Stimulated activated naive CD8-positive, alpha-beta T cell treated with anti-CD3 and anti-CD28 coated beads, Interleukin-15, Interleukin-2, amounts not matched to agents 100 U/mL and 50 U/mL, for 24 hours (primary cell): ENCODE results near the gene SLC4A3.

Source experiments
- ATAC-seq: fragments of 150-1000 bp; cut with Tn5 transposase; one replicate; pipeline ENCODE4 v1.10.0; 2021
- DNase-seq: peaks from one replicate; pipeline ENCODE4 v3.0.0; 2021

SLC4A3 gene

GRCh38 chr2:219627103-219628100 lies at the start of gene SLC4A3:
SLC4A3 (plus strand) TSS chr2:219627630; CDS start chr2:219627993, 363 bp downstream.
- no peak for DNase-seq
- peak; percentile 29 for ATAC-seq

DNA sequence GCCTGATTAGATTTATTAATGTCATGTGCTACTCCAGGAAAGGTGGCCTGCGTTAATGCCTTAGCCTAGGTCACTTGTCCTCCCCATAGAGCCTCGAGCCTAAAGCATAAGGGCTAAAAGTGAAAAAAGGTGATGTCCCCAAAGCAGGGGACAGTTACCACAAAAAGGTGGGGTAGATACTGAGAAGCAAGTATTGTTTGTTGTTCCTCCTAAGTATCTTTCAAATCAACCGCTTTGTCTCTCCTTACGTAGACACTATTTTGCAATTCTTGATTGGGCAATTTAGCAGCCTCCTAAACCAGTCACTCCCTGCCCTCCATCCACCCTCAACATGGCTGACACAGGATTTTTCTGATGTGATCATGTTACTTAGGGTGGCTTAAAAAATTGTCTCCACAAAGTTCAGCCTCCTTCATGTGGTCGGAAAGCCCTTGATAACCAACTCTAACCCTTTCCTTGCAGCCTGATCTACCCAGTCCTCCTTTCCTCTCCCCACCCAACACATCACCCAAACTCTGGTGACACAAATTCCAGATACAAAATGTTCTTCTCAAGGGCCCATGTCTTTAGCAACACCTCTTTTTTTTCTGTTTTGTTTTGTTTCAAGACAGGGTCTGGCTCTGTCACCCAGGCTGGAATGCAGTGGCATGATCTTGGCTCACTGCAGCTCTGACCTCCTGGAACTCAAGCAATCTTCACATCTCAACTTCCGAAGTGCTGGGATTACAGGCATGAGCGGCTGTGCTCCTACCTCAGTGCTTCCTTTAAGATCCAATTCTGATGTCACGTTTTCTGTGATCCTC lies 48.4 kb upstream of the SLC4A3 start:
- ATAC-seq, result no peak
- DNase-seq, result no peak

- DNase-seq (no peak), ATAC-seq (no peak)
Observed at GRCh38 chr2:219581346-219581745, 46.1 kb upstream of the SLC4A3 start.

DNA sequence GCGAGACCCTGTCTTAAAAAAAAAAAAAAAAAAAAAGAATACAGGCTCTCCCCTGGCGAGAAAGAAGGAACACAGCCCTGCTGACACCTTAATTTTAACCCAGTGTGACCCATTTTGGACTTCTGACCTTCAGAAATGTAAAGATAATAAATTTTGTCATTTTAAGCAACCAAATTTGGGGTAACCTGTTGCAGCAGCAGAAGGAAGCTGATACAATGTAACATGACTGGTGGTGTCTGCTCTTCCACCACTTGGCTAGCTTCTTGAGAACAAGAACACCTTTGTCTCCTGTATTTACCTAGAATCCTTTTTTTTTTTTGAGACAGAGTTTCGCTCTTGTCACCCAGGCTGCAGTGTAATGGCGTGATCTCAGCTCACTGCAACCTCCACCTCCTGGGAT lies 36.3 kb upstream of the SLC4A3 start:
- no peak for DNase-seq
- no peak for ATAC-seq

- DNase-seq, result no peak
- ATAC-seq, result no peak
Observed at GRCh38 chr2:219592736-219593135, 34.7 kb upstream of the SLC4A3 start.

GRCh38 chr2:219593154-219593553 lies 34.3 kb upstream of the SLC4A3 start:
- ATAC-seq (no peak), DNase-seq (no peak)

- ATAC-seq (no peak), DNase-seq (no peak)
Observed at GRCh38 chr2:219595256-219595655, 32.2 kb upstream of the SLC4A3 start.

- DNase-seq (no peak), ATAC-seq (no peak)
Observed at GRCh38 chr2:219596954-219597551, 30.4 kb upstream of the SLC4A3 start.

GRCh38 chr2:219597552-219598307 lies 29.7 kb upstream of the SLC4A3 start, which contains the start of gene STK11IP:
STK11IP (plus strand) TSS chr2:219597857; CDS start chr2:219598120, 263 bp downstream.
- peak; percentile 92 for ATAC-seq
- DNase-seq, result peak; percentile 94

- ATAC-seq (no peak), DNase-seq (no peak)
Observed at GRCh38 chr2:219598308-219599078, 28.9 kb upstream of the SLC4A3 start.

- ATAC-seq, result no peak
- no peak for DNase-seq
Observed at GRCh38 chr2:219603771-219604170, 23.7 kb upstream of the SLC4A3 start.

DNA sequence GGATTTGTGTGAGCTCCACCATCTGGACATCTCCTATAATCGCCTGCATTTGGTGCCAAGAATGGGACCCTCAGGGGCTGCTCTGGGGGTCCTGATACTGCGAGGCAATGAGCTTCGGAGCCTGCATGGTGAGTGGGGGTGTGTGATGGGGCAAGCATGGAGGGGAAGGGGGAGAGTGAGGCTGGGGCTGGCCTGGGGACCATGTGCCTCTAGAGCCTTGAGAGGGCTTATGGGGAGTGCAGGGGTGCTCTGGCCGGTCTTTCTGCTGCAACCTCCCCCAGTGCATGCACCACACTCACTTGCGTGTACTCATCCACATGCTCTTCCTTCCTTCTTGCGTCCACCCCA lies 21.8 kb upstream of the SLC4A3 start:
- DNase-seq, result no peak
- no peak for ATAC-seq

- DNase-seq (no peak), ATAC-seq (no peak)
Observed at GRCh38 chr2:219607931-219608330, 19.5 kb upstream of the SLC4A3 start.

GRCh38 chr2:219608399-219608964 lies 18.9 kb upstream of the SLC4A3 start:
- ATAC-seq (no peak), DNase-seq (no peak)

DNA sequence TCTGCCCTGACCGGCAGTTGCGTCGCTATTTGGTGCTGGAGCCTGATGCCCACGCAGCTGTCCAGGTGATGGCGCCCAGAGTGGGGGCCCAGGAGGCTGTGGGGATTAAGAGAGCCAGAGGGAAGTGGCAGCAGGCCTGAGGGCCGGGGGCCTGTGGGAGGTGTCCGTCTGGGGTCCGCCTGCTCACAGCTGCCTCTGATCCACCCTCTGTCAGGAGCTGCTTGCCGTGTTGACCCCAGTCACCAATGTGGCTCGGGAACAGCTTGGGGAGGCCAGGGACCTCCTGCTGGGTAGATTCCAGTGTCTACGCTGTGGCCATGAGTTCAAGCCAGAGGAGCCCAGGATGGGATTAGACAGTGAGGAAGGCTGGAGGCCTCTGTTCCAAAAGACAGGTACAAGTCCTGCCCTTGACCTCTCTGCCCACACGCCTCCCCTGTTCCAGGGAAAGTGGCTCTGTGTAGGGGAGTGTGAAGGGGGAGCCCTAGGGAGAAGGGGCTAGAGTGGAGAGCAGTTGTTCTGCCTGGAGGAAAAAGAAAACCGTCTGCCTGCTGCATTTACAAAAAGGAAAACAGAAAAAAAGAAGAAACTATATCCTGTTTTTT lies 18.2 kb upstream of the SLC4A3 start:
- no peak for DNase-seq
- ATAC-seq, result no peak

DNA sequence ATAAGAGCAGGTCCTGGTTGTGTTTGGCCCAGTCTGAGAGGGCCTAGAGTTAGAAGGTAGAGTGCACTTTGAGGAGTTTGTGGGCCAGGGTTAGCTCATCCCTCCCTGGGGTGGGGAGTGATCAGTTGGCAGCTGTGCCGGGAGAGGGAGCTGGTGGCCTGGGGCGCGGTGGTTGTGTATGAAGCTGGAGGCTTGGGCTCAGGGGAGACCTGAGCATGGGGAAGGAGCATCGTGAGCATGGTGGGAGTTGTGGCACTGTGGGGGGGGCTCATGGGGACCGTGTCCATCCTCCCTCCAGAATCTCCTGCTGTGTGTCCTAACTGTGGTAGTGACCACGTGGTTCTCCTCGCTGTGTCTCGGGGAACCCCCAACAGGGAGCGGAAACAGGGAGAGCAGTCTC lies 16.1 kb upstream of the SLC4A3 start:
- no peak for DNase-seq
- ATAC-seq, result no peak

DNA sequence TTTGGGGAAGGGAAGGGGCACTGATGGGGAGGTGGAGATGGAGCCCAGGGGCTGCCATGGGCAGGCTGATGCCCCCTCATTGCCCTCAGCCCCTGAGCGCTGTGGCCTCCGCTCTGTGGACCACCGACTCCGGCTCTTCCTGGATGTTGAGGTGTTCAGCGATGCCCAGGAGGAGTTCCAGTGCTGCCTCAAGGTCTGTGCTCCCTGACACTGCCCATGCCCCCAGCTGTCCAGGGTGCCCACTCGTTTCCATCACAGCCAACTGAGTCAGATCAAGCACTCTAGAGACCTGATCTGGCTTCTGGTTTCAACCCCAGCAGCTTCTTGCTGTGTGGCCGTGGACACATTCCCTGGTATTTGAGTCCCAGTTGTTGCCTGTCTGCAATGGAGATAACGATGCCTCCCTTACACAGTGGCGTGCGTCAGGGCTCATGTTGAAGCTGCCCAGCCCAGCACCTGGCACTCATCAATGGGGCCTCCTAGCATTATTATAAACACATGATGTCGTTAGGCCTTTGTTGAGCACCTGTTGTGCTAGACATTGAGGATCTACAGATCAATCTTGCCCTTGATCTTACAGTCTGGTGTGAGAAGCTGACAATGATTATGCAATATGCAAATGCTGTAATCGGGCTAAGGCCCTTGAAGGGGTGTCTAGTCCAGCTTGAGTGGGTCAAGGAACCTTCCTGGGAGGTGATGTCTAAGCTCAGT lies 15.4 kb upstream of the SLC4A3 start:
- DNase-seq (no peak), ATAC-seq (no peak)

DNA sequence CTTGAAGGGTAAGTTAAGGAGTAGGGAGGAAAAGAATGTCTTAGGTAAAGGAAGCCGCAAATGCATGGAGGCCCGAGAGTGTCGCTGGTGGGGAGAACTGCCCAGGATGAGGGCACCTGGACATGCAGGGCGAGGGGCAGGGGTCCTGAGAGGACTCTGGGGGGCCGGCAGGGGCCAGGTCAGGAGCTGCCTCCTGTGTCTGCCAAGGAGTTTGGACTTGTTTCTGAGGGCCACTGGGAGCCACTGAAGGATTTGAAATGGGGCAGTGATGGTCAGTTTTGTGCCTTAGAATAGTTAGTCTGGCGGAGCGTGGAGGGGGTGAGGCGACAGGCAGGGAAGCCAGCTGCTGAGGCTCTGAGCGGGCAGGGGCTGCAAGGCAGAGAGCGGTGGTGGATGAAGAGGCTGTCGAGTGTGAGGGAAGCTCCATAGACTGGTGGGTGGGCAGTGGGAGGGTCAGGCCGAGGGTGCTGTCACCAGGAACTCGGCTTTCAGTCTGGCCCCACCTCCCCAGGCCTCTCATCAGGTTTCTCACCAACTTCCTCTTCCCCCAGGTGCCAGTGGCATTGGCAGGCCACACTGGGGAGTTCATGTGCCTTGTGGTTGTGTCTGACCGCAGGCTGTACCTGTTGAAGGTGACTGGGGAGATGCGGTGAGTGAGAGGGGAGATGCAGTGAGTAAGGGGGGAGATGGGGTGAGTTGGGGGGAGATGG lies 14.7 kb upstream of the SLC4A3 start:
- ATAC-seq, result no peak
- DNase-seq, result no peak

- ATAC-seq (no peak), DNase-seq (no peak)
Observed at GRCh38 chr2:219613461-219614070, 13.9 kb upstream of the SLC4A3 start.
